Transverse colon (tissue), 4 donors: ENCODE data around the gene CAMTA1. TPM values are rescaled to one million over a fixed set of nuclear protein-coding genes. Genes with fewer than 3 reads are reported as not detected.

ENCODE experiments used
- DNase-seq: peaks from one replicate; pipeline ENCODE4 v3.0.0-alpha.2; 2019
- H3K27ac ChIP-seq, 4 donors: fragments of 200-600 bp; sonication (generic); 2 replicates each; pipeline ENCODE4 v1.5.1; 2016 to 2018; ENCODE audit warnings: inconsistent platforms in 4 of 4
- H3K27me3 ChIP-seq: fragments of 200-600 bp; sonication (generic); 2 replicates; pipeline ENCODE4 v1.5.1; 2017; ENCODE audit warnings: inconsistent platforms
- H3K36me3 ChIP-seq, 4 donors: fragments of 200-600 bp; sonication (generic); 2 replicates each; pipeline ENCODE4 v1.5.1; 2017 to 2019; ENCODE audit warnings: inconsistent platforms in 4 of 4
- H3K4me1 ChIP-seq, 4 donors: fragments of 200-600 bp; sonication (generic); 2 replicates each; pipeline ENCODE4 v1.5.1; 2017 to 2020; ENCODE audit warnings: inconsistent platforms in 4 of 4
- H3K4me3 ChIP-seq, 4 donors: fragments of 200-600 bp; sonication (generic); 1 replicate in 1 of 4; 2 replicates in 3 of 4; pipeline versions ENCODE4 v1.5.1 to v1.6.1; 2017 to 2019; ENCODE audit warnings: inconsistent platforms in 4 of 4
- H3K9me3 ChIP-seq, 2 donors: fragments of 200-600 bp; sonication (generic); 2 replicates each; pipeline ENCODE4 v1.5.1; 2017 to 2019; ENCODE audit warnings: inconsistent platforms in 2 of 2
- EP300 ChIP-seq: sonication (generic); formaldehyde crosslinking; IDR thresholded peaks from one replicate; pipeline ENCODE4 v1.6.1; 2017; ENCODE audit warnings: antibody characterized with exemption, low read depth
- POLR2A ChIP-seq: fragments of 450-650 bp; IDR thresholded peaks from one replicate; pipeline ENCODE4 v1.6.1; 2016; ENCODE audit warnings: antibody characterized with exemption, mild to moderate bottlenecking, moderate library complexity
- POLR2AphosphoS5 ChIP-seq, 3 donors: sonication (generic); formaldehyde crosslinking; IDR thresholded peaks; one replicate each; pipeline ENCODE4 v1.6.1; 2016; ENCODE audit warnings: antibody characterized with exemption in 3 of 3
- WGBS, 2 donors: methylation state at CpG; one replicate each; pipeline ENCODE4 v1.1.5; 2018; ENCODE audit warnings: low coverage in 1 of 2; 5-methylcytosine and 5-hydroxymethylcytosine counted together
- in situ Hi-C, 4 donors: fragments of 200-750 bp; cut with MboI; loops; one replicate each; pipeline versions ENCODE4 v1.15.0 to v1.15.1; 2017; ENCODE audit warnings: low sequenced_read_pairs in 3 of 4, low pct_ligation_motif_present in 1 of 4, low pct_unique_long_range_greater_than_20kb in 1 of 4
- intact Hi-C: fragments of 100-400 bp; cut with DNase I; formaldehyde crosslinking; loops from one replicate; pipeline ENCODE4 v1.15.1; 2023; ENCODE audit warnings: low total_unique reads
- total RNA-seq, 4 donors: library from RNA; depleted of rRNA; stranded (reverse); fragments of >200 nt; gene quantifications; one replicate each; pipeline ENCODE4 v1.1.0, GENCODE V29; 2016
- TF ChIP-seq, protein P1 (sequence below), 5 experiments: fragments of 200-600 bp in 3 of 5; fragments of 450-650 bp in 2 of 5; sonication (generic) in 3 of 5; IDR thresholded peaks; 1 replicate in 2 of 5; 2 replicates in 3 of 5; pipeline ENCODE4 v1.5.1; 2016 to 2017; ENCODE audit warnings: antibody characterized with exemption in 5 of 5, inconsistent platforms in 3 of 5, mild to moderate bottlenecking in 2 of 5, moderate library complexity in 1 of 5

Gene CAMTA1
- total RNA-seq, 4 donors from 2014 or later: 93.8 to 268 (median 130) TPM

DNA sequence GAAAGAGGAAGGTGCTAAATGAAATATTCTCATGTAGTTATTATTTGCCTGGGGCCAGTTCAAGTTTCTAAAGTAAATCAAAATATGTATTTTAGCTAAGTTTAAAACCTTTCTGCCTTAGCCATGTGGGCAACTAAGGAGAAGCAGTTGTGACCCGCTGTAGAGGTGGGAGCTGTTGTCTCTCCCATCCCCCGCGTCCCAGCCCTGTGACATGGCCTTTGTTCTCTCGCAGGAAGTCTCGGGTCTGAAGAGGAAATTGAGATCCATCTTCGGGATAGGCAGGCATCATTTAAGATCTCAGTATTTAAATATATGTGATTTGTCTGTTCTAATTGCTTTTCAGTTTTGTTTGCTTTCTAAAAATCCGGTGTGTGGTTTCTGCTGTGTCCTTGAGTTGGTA is 121.5 kb downstream of the CAMTA1 start:
- intact Hi-C loops (no loop called here), in situ Hi-C loops (no loop called here)
- no peak for TF ChIP-seq POLR2A
- TF ChIP-seq, protein P1, sequence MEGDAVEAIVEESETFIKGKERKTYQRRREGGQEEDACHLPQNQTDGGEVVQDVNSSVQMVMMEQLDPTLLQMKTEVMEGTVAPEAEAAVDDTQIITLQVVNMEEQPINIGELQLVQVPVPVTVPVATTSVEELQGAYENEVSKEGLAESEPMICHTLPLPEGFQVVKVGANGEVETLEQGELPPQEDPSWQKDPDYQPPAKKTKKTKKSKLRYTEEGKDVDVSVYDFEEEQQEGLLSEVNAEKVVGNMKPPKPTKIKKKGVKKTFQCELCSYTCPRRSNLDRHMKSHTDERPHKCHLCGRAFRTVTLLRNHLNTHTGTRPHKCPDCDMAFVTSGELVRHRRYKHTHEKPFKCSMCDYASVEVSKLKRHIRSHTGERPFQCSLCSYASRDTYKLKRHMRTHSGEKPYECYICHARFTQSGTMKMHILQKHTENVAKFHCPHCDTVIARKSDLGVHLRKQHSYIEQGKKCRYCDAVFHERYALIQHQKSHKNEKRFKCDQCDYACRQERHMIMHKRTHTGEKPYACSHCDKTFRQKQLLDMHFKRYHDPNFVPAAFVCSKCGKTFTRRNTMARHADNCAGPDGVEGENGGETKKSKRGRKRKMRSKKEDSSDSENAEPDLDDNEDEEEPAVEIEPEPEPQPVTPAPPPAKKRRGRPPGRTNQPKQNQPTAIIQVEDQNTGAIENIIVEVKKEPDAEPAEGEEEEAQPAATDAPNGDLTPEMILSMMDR (IDR thresholded peaks at IDR 0.05): no peak
- Histone ChIP-seq H3K36me3 (no peaks in the 10 kb centered on the region), H3K27me3 (no peaks in the 10 kb centered on the region), H3K4me3 (no peak overlapping the region), H3K9me3 (no peaks in the 10 kb centered on the region), H3K27ac (no peak overlapping the region), H3K4me1 (no peaks in the 10 kb centered on the region)
- 56 to 65% methylated on average over 6 to 7 of the region's 7 CpGs for whole genome bisulfite sequencing, 2 donors
- DNase-seq: no peak

DNA sequence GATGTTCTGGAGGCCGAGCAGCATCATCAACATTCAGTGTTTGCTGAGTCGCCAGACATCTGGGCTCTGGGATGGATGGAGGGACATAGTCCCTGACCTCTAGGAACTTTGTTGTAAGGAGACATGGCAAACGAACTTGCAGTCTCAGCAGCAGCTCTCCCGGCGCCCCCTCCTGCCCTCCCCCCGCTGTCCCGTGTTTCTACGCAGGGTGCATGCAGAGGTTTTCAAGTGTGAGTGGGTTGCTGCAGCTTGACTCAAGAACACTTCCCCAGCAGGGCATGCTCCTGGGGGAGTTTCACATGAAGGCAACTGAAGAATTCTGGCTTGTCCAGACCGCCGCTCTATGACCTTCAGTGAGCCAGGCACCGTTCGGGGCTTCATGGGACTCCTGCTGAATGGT is 121.9 kb downstream of the CAMTA1 start:
- Histone ChIP-seq H3K4me1 (no peaks in the 10 kb centered on the region), H3K27me3 (no peaks in the 10 kb centered on the region), H3K4me3 (no peak overlapping the region), H3K27ac (no peak overlapping the region), H3K36me3 (no peaks in the 10 kb centered on the region), H3K9me3 (no peaks in the 10 kb centered on the region)
- in situ Hi-C loops: no loop called here
- DNase-seq: no peak
- intact Hi-C loops: no loop called here
- TF ChIP-seq, protein P1 (IDR thresholded peaks at IDR 0.05): no peak
- TF ChIP-seq EP300 (no peak), POLR2AphosphoS5 (IDR thresholded peaks at IDR 0.05) (no peak), POLR2A (no peak)
- WGBS, 2 donors: 69 to 82% methylated on average over 2 to 12 of the region's 12 CpGs

DNA sequence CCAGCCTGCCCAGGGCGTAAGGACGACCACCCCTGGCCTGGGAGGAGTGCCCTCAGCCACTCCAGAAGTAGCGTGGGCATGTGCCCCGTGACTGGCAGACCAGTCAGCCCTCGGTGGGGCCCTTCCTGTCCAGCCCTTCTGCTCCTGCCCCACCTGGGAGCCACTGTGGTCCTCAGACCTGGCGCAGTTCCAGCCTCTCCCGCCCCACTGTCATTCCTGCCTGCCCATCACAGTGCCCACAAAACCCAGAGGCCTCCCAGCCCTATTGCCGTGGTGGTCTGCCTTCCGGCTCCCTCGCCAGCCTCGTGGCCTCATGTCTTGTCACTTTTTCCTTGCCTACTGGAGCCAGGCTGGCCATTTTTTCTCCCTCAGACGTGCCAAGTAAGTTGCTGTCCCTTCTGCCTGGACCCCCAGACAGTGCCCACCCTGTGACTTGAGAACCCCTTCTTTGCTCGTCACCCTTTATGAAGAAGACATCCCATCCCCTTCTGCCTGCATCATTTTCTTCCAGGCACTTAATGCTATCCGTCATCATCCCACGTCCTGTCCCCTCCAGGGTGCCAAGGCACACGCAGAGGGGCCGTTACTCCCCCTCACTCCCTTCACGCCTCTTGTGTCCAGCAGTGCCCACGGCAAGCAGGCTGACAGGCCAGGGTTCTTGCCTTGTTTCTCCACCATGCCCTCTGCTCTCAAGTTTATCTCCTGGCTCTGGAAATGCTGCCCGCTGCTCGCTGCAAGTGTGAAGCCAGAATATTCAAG is 122.6 kb downstream of the CAMTA1 start:
- Histone ChIP-seq H3K27ac (no peak overlapping the region), H3K27me3 (no peaks in the 10 kb centered on the region), H3K4me1 (no peaks in the 10 kb centered on the region), H3K9me3 (no peaks in the 10 kb centered on the region), H3K36me3 (no peaks in the 10 kb centered on the region), H3K4me3 (no peak overlapping the region)
- in situ Hi-C loops: no loop called here
- TF ChIP-seq EP300: no peak
- TF ChIP-seq POLR2AphosphoS5 (IDR thresholded peaks at IDR 0.05): no peak
- TF ChIP-seq POLR2A: no peak
- TF ChIP-seq, protein P1 (IDR thresholded peaks at IDR 0.05): no peak
- DNase-seq: no peak
- intact Hi-C loops: no loop called here
- 90 to 97% methylated on average over 6 to 21 of the region's 21 CpGs for WGBS, 2 donors

DNA sequence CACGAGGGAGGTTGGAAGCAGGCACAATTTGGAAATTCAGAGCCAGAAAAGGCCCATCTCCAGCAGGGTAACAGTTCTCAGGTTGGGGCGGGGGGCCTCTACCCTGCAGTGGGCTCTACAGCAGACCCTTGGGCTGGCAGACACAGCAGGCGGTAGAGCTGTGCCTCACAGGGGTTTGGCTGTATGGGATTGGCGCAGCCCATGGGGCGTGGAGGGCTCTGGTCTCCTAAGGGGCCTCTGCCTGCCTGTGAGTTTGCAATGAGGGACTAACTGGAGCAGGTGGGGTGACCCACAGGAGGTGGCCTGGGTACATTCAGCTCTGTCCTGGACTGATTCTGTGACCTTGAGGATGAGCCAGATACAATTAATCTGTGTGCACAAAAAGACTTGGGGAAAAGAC is 124.1 kb downstream of the CAMTA1 start:
- intact Hi-C loops (no loop called here), in situ Hi-C loops (no loop called here)
- H3K4me1 ChIP-seq: no peaks in the 10 kb centered on the region
- 83 to 93% methylated on average over 1 to 5 of the region's 5 CpGs for WGBS, 2 donors
- TF ChIP-seq POLR2AphosphoS5 (IDR thresholded peaks at IDR 0.05) (no peak), POLR2A (no peak), EP300 (no peak)
- TF ChIP-seq, protein P1 (IDR thresholded peaks at IDR 0.05): no peak
- no peak for DNase-seq
- H3K36me3 ChIP-seq: no peaks in the 10 kb centered on the region
- no peak overlapping the region for H3K4me3 ChIP-seq
- H3K9me3 ChIP-seq: no peaks in the 10 kb centered on the region
- no peaks in the 10 kb centered on the region for H3K27me3 ChIP-seq
- no peak overlapping the region for H3K27ac ChIP-seq
